ENCODE data around the gene CRHR2. TPM values are rescaled to one million over a fixed set of nuclear protein-coding genes. Genes with fewer than 3 reads are reported as not detected.

The CRHR2 gene
- total RNA-seq (2022) = not detected in 2 replicates
- not detected for Bru-seq, nascent RNA
- BruChase-seq, experiment 1, labeled RNA remaining after a 6-hour chase = not detected
- not detected for BruChase-seq, experiment 2, labeled RNA remaining after a 2-hour chase
- long read RNA-seq = 0 reads

DNA sequence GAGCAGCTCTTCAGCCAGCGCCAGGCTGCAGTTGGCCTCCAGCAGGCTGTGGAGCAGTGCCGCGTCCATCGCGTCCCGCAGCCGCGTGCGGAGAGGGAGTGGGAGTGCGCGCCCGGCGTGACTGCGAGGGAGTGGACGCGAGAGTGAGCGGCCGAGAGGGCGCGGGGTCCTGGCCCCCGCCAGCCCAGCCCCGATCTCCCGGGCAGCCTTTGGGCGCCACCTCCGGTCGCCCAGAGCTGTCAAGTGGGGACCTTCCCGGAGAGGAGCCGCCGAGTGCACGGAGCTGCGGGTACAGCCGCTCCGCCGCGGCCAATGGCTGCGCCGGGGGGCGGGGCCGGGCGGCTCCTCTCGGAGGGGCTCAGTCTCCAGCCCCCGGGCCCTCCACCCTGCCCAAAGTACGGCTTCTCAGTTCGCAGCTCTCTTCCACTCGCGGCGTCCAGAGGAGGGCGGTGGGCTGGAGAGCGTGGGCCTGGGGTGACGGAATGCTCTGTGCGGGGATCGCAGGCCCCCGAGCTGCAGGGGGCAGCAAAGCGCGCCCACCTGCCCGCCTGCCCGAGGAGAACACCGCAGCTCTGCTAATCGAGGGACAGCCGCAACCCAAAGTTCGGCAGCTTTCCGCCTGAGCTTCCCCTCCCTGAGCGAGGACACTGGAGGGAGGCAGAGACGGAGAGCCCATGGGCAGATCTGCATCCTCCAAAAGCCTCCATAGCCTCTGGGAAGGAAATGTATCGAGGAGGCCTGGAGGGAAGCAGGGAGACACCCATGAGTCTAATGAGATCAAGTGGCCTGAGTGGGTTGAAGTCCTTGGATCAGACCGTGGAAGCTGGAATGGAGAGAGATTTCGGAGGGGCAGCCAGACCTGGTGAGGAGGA is at the start of gene CRHR2:
Gene CRHR2, minus strand, starts transcription at position 245 of the 872 bp plus-strand sequence. Its CDS starts 176 bp downstream, at position 69.
- ChIA-PET CTCF (no interaction called here), POLR2A (no interaction called here)
- no TSS peak for BruUV-seq (replicated peaks)
- TF ChIP-seq, protein P1, sequence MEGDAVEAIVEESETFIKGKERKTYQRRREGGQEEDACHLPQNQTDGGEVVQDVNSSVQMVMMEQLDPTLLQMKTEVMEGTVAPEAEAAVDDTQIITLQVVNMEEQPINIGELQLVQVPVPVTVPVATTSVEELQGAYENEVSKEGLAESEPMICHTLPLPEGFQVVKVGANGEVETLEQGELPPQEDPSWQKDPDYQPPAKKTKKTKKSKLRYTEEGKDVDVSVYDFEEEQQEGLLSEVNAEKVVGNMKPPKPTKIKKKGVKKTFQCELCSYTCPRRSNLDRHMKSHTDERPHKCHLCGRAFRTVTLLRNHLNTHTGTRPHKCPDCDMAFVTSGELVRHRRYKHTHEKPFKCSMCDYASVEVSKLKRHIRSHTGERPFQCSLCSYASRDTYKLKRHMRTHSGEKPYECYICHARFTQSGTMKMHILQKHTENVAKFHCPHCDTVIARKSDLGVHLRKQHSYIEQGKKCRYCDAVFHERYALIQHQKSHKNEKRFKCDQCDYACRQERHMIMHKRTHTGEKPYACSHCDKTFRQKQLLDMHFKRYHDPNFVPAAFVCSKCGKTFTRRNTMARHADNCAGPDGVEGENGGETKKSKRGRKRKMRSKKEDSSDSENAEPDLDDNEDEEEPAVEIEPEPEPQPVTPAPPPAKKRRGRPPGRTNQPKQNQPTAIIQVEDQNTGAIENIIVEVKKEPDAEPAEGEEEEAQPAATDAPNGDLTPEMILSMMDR (IDR thresholded peaks at IDR 0.05; ENCODE audit: unreplicated experiment) = no peak
- no peak within 1 kb of the TSS for H3K27ac Mint-ChIP-seq (ENCODE audit: low read depth, unreplicated experiment)
- H3K4me3 Mint-ChIP-seq (ENCODE audit: unreplicated experiment) = no peak within 1 kb of the TSS
- intact Hi-C loops (cut with micrococcal nuclease) = no loop called here
- DNase-seq (ENCODE audit: unreplicated experiment) = no peak
- H3K4me1 Mint-ChIP-seq (ENCODE audit: insufficient read depth, unreplicated experiment) = no peaks in the 10 kb centered on the region
- no peaks in the 10 kb centered on the region for H3K36me3 Mint-ChIP-seq (ENCODE audit: insufficient read depth, unreplicated experiment)
- H3K27me3 Mint-ChIP-seq (ENCODE audit: insufficient read depth, unreplicated experiment) = peaks cover 71% of the 10 kb centered on the region
- no peaks in the 10 kb centered on the region for H3K9me3 Mint-ChIP-seq (ENCODE audit: unreplicated experiment)

DNA sequence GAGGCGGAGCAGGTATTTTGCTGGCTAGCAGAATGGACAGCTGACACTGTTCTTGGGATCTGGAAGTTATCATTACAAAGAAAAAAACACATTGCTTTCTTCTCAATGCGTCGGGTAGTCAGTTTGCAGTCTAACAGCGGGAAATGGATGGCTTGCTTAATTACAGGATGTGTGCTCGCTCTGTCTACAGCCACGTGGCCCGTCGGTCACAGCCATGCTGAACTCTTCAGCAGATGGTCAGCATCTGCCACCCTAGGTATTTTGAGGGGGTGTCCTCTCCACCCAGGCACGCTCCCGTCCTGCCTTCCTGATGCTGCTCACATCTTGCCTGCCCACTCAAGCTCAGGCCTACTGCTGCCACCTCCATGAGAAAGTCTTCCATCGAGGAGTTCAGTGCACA is 49.3 kb upstream of the CRHR2 start:
- BruUV-seq (replicated peaks) = no TSS peak
- intact Hi-C loops (cut with micrococcal nuclease) = no loop called here
- ChIA-PET CTCF (interaction anchor here (2.2 kb wide), 1 partner anchor 8 kb away, joined by 9 read pairs; no protein-coding TSS in a partner anchor), POLR2A (no interaction called here)
- no peaks in the 10 kb centered on the region for H3K4me1 Mint-ChIP-seq (ENCODE audit: insufficient read depth, unreplicated experiment)
- no peak for DNase-seq (ENCODE audit: unreplicated experiment)
- no peaks in the 10 kb centered on the region for H3K36me3 Mint-ChIP-seq (ENCODE audit: insufficient read depth, unreplicated experiment)
- TF ChIP-seq, protein P1 (IDR thresholded peaks at IDR 0.05; ENCODE audit: unreplicated experiment) = no peak
- H3K9me3 Mint-ChIP-seq (ENCODE audit: unreplicated experiment) = no peaks in the 10 kb centered on the region
- H3K27ac Mint-ChIP-seq (ENCODE audit: low read depth, unreplicated experiment) = no peak overlapping the region
- H3K27me3 Mint-ChIP-seq (ENCODE audit: insufficient read depth, unreplicated experiment) = peaks cover 77% of the 10 kb centered on the region
- H3K4me3 Mint-ChIP-seq (ENCODE audit: unreplicated experiment) = no peak overlapping the region

DNA sequence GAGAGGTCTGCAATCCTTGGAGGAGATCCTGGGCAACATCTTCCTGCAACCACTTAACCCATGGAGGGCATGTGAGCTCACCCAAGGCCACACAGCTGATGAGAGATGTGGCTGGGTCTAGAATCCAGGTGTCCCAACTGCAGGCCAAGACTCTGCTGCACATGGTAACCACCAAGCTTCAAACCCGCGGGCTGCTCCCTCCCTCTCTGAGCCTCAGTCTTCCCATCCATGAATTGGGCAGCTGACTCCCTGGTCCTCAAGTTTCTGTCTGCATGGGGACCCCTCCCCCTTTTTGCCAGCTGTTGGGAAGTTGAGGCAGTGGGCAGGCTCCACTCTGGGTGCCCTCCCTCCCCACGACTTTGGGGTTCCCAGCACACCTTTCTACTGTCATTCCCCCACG is 48.7 kb upstream of the CRHR2 start:
- CTCF ChIA-PET = interaction anchor here (0.8 to 2.2 kb wide), 2 partner anchors 9 to 10 kb away, joined by 3 to 9 read pairs; no protein-coding TSS in a partner anchor
- TF ChIP-seq, protein P1 (IDR thresholded peaks at IDR 0.05; ENCODE audit: unreplicated experiment) = no peak
- peaks cover 80% of the 10 kb centered on the region for H3K27me3 Mint-ChIP-seq (ENCODE audit: insufficient read depth, unreplicated experiment)
- intact Hi-C loops (cut with micrococcal nuclease) = no loop called here
- no peak overlapping the region for H3K4me3 Mint-ChIP-seq (ENCODE audit: unreplicated experiment)
- no peaks in the 10 kb centered on the region for H3K36me3 Mint-ChIP-seq (ENCODE audit: insufficient read depth, unreplicated experiment)
- no peaks in the 10 kb centered on the region for H3K9me3 Mint-ChIP-seq (ENCODE audit: unreplicated experiment)
- H3K27ac Mint-ChIP-seq (ENCODE audit: low read depth, unreplicated experiment) = no peak overlapping the region
- DNase-seq (ENCODE audit: unreplicated experiment) = no peak
- BruUV-seq (replicated peaks) = no TSS peak
- H3K4me1 Mint-ChIP-seq (ENCODE audit: insufficient read depth, unreplicated experiment) = no peaks in the 10 kb centered on the region
- POLR2A ChIA-PET = no interaction called here

DNA sequence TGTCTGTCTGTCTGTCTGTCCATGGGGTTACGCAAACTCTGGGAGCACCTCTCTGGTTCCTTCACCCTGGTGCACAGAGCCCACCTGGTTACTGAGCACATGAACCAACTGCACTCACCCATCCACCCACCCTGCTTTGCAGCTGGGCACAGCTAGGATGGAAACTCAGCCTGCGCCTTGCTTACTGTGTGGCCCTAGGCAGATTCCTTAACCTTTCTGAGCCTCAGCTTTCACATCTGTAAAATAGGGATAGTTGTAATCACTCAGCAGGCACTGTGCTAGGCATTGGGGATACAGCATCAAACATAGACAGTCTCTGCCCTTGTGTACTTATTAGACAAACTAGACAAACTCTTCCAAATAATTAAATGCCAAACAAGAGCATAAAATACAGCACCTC is 47.8 kb upstream of the CRHR2 start:
- H3K36me3 Mint-ChIP-seq (ENCODE audit: insufficient read depth, unreplicated experiment) = no peaks in the 10 kb centered on the region
- DNase-seq (ENCODE audit: unreplicated experiment) = no peak
- no peak overlapping the region for H3K4me3 Mint-ChIP-seq (ENCODE audit: unreplicated experiment)
- intact Hi-C loops (cut with micrococcal nuclease) = no loop called here
- TF ChIP-seq, protein P1 (IDR thresholded peaks at IDR 0.05; ENCODE audit: unreplicated experiment) = no peak
- H3K27ac Mint-ChIP-seq (ENCODE audit: low read depth, unreplicated experiment) = no peak overlapping the region
- H3K4me1 Mint-ChIP-seq (ENCODE audit: insufficient read depth, unreplicated experiment) = no peaks in the 10 kb centered on the region
- ChIA-PET POLR2A (no interaction called here), CTCF (interaction anchor here (0.6 to 2.2 kb wide), 3 partner anchors 10 to 392 kb away, joined by 3 to 9 read pairs (median 3); no protein-coding TSS in a partner anchor)
- H3K9me3 Mint-ChIP-seq (ENCODE audit: unreplicated experiment) = no peaks in the 10 kb centered on the region
- no TSS peak for BruUV-seq (replicated peaks)
- H3K27me3 Mint-ChIP-seq (ENCODE audit: insufficient read depth, unreplicated experiment) = peaks cover 82% of the 10 kb centered on the region

Measured in MCF 10A (cell line).